Fibroblast of skin of left quadriceps (primary cell): ENCODE results near the gene HARS1.
"Not testable (repeated sequence)": the region's sequence is repeated elsewhere in the genome, so short reads cannot be mapped to it uniquely, and the experiment has no call there.

Source experiments
- DNase-seq, 2 experiments: peaks; one replicate each; pipeline ENCODE4 v3.0.0-alpha.2; 2013; ENCODE audit warnings: low read depth in 2 of 2

The HARS1 gene

GRCh38 chr5:140633021-140633471 is 58.1 kb downstream of the HARS1 start, which contains the start of gene CD14:
CD14 (minus strand) TSS chr5:140633175; CDS start chr5:140633071, 104 bp downstream.
- no peak for DNase-seq

- no peak for DNase-seq
Measured at GRCh38 chr5:140632366-140633020, 58.7 kb downstream of the HARS1 start.

GRCh38 chr5:140631831-140632365 is 59.3 kb downstream of the HARS1 start:
- no peak for DNase-seq

- DNase-seq, result no peak
Measured at GRCh38 chr5:140631036-140631417, 60.1 kb downstream of the HARS1 start.

DNA sequence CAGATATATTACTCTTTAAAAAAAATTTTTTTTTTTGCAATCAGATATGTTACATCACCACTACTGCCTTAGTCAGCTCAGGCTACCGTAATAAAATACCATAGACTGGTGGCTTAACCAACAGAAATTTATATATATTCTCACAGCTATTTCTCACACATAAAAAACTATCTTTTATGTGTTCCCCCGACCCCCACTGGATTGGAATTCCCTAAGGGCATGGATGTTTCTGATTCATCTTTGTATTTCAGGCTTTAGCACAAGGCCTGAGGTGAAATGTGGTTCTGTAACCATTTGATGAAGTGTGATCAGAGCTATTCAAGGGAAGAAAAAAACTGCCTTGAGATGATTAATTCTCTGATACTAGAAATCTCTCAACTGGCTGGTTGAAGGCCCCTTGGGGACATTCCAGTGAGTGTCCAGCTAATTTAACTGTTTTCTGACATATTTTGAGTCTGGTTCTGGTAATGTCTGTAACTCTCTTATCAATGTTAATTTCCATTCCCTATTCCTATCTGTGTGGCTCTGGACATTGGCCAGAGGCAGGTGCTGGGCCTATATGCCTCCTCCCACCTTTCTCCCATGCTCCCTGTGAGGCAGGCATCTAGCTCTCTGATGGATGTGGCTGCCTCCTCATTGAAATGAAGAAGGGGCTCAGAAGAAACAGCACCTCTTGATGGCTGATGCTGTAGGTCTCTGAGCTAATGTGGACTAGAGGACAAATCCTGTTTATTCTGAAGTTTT is 60.7 kb downstream of the HARS1 start:
- DNase-seq, result no peak

DNA sequence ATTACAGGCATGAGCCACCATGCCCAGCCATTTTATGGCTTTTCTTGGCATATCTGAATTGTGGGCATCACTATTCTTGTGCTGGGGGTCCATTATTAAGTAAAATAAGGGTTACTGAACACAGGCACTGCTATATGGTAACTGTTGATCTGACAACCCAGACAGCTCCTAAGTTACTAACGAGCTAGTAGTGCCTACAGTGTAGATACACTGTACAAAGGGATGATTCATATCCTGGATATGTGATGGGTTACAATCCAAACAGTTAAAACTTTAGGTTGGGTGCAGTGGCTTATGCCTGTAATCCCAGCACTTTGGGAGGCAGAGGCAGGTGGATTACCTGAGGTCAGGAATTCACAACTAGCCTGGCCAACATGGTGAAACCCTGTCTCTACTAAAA is 62.5 kb downstream of the HARS1 start:
- DNase-seq, result no peak

DNA sequence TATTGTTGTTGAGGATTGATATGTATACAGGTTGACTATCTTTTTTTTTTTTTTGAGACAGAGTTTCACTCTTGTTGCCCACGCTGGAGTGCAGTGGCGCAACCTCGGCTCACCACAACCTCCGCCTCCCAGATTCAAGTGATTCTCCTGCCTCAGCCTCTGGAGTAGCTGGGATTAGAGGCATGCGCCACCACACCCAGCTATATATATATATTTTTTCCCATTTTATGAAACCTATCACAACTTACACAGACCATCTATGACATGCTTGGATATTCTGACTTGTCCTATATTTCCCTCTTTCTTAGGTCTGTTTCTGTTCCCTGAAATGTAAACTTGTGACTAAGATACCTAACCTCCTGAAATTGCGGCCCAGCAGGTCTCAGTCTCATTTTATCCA is 63.2 kb downstream of the HARS1 start:
- DNase-seq, result no peak

GRCh38 chr5:140624886-140625285 is 66.3 kb downstream of the HARS1 start:
- DNase-seq, result not testable (repeated sequence)
